HS-5 (cell line): ENCODE data around the gene LTB.
"Not testable (repeated sequence)": the region's sequence is repeated elsewhere in the genome, so short reads cannot be mapped to it uniquely, and the experiment has no call there.

Experiments
- DNase-seq: peaks from one replicate; pipeline ENCODE4 v3.0.0-alpha.2; 2012; ENCODE audit warnings: low read depth

Gene LTB

DNA sequence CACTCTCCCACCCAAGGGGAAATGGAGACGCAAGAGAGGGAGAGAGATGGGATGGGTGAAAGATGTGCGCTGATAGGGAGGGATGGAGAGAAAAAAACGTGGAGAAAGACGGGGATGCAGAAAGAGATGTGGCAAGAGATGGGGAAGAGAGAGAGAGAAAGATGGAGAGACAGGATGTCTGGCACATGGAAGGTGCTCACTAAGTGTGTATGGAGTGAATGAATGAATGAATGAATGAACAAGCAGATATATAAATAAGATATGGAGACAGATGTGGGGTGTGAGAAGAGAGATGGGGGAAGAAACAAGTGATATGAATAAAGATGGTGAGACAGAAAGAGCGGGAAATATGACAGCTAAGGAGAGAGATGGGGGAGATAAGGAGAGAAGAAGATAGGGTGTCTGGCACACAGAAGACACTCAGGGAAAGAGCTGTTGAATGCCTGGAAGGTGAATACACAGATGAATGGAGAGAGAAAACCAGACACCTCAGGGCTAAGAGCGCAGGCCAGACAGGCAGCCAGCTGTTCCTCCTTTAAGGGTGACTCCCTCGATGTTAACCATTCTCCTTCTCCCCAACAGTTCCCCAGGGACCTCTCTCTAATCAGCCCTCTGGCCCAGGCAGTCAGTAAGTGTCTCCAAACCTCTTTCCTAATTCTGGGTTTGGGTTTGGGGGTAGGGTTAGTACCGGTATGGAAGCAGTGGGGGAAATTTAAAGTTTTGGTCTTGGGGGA is 6.1 kb downstream of the LTB start:
- DNase-seq, result no peak

DNA sequence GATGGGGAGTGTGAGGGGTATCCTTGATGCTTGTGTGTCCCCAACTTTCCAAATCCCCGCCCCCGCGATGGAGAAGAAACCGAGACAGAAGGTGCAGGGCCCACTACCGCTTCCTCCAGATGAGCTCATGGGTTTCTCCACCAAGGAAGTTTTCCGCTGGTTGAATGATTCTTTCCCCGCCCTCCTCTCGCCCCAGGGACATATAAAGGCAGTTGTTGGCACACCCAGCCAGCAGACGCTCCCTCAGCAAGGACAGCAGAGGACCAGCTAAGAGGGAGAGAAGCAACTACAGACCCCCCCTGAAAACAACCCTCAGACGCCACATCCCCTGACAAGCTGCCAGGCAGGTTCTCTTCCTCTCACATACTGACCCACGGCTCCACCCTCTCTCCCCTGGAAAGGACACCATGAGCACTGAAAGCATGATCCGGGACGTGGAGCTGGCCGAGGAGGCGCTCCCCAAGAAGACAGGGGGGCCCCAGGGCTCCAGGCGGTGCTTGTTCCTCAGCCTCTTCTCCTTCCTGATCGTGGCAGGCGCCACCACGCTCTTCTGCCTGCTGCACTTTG is 6.8 kb downstream of the LTB start, which contains the start of gene TNF:
Gene TNF (plus strand): TSS at position 231 of the 567 bp plus-strand sequence. CDS start 177 bp downstream, at position 408.
- no peak for DNase-seq

DNA sequence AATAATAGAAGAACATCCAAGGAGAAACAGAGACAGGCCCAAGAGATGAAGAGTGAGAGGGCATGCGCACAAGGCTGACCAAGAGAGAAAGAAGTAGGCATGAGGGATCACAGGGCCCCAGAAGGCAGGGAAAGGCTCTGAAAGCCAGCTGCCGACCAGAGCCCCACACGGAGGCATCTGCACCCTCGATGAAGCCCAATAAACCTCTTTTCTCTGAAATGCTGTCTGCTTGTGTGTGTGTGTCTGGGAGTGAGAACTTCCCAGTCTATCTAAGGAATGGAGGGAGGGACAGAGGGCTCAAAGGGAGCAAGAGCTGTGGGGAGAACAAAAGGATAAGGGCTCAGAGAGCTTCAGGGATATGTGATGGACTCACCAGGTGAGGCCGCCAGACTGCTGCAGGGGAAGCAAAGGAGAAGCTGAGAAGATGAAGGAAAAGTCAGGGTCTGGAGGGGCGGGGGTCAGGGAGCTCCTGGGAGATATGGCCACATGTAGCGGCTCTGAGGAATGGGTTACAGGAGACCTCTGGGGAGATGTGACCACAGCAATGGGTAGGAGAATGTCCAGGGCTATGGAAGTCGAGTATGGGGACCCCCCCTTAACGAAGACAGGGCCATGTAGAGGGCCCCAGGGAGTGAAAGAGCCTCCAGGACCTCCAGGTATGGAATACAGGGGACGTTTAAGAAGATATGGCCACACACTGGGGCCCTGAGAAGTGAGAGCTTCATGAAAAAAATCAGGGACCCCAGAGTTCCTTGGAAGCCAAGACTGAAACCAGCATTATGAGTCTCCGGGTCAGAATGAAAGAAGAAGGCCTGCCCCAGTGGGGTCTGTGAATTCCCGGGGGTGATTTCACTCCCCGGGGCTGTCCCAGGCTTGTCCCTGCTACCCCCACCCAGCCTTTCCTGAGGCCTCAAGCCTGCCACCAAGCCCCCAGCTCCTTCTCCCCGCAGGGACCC is 7.8 kb downstream of the LTB start:
- no peak for DNase-seq

GRCh38 chr6:31573239-31574105 is 8.8 kb downstream of the LTB start:
- DNase-seq, result no peak

DNA sequence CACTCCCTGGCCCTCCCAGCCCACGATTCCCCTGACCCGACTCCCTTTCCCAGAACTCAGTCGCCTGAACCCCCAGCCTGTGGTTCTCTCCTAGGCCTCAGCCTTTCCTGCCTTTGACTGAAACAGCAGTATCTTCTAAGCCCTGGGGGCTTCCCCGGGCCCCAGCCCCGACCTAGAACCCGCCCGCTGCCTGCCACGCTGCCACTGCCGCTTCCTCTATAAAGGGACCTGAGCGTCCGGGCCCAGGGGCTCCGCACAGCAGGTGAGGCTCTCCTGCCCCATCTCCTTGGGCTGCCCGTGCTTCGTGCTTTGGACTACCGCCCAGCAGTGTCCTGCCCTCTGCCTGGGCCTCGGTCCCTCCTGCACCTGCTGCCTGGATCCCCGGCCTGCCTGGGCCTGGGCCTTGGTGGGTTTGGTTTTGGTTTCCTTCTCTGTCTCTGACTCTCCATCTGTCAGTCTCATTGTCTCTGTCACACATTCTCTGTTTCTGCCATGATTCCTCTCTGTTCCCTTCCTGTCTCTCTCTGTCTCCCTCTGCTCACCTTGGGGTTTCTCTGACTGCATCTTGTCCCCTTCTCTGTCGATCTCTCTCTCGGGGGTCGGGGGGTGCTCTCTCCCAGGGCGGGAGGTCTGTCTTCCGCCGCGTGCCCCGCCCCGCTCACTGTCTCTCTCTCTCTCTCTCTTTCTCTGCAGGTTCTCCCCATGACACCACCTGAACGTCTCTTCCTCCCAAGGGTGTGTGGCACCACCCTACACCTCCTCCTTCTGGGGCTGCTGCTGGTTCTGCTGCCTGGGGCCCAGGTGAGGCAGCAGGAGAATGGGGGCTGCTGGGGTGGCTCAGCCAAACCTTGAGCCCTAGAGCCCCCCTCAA is 9.9 kb downstream of the LTB start, which contains the start of gene LTA:
Gene LTA (plus strand): TSS at position 249 of the 871 bp plus-strand sequence. CDS start 454 bp downstream, at position 703.
- no peak for DNase-seq

DNA sequence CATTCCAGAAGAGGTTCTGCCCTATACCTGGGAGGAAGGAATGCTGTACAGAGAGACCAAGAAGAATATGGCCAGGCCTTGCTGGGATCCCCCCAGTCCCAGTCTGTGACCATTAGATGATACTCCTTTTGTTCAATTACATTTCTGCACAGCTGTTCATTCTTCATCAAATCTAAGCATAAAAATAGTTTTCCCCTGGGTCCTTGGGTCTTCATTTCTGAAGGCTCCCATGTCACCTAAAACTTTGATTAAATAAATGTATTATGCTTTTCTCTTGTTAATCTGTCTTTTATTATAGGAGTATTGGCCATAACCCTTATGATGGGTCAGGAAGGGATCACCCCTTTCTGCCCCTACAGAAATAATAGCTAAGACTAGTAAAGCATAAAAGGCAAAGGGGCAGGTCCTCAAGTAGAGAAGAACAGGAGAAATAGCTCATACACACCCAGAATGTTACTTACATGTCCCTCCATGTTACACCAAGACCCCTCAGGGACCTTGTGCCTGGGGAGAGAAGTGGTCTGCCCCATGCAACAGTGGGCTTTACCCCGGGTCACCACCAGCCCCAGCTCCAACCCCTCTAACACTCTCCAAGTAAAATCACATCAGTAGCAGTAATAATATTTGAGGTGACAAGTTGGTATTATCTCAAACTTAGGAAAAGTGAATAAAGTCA is 12.2 kb downstream of the LTB start:
- DNase-seq, result no peak

- DNase-seq, result no peak
These were observed 13.7 kb downstream of the LTB start for GRCh38 chr6:31568537-31568961.

DNA sequence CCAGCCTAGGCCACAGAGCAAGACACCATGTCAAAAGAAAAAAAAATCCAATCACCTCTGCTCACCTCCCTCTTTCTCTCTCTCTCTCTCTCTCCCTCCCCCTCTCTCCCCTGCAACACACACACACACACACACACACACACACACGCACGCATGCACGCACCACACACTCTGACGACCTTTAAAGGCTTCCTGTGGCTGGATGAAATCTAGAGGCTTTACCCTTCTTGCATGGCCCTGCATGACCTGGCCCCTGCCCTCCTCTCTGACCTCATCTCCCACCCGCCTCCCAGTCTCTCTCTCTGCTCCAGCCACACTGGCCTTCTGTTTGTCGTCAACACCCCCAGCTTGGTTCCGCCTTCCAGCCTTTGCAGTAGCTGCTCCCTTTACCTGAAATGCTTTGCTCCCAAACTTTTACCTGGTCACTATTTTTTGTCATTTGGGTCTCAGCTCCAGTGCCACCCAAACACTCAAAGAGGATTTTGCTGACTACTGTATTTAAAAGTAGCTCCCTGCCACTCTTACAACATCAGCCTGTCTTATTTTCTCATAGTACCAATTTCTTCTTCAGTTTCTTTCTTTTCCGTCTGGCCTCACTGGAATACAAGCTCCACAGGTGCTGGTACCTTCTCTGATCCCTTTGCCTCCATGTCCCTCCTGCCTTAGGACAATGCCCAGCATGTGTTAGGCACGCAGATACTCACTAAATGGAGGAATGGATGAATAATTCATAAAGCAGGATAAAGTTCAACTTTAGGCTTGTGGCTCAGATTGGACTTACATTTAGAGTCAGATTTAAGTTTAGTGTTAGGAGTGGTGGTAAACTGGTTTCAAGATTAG is 14.5 kb downstream of the LTB start:
- no peak for DNase-seq

DNA sequence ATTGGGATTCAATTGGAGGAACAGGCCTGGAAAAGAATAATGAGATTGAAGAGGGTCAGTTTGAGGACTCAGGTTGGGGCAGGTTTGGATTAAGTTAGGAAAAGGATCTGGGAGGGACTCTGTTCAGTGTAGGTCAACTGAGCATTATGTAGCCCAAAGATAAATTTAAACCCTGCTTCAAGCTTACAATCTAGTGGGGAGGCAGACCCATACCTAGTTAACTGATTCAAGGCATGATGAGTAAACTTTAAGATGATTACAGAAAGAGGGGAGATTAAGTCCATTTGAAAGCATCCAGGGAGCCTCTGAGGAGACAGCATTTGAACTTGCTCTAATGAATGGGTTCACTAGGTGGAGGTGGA is 21.5 kb downstream of the LTB start:
- DNase-seq, result no peak

DNA sequence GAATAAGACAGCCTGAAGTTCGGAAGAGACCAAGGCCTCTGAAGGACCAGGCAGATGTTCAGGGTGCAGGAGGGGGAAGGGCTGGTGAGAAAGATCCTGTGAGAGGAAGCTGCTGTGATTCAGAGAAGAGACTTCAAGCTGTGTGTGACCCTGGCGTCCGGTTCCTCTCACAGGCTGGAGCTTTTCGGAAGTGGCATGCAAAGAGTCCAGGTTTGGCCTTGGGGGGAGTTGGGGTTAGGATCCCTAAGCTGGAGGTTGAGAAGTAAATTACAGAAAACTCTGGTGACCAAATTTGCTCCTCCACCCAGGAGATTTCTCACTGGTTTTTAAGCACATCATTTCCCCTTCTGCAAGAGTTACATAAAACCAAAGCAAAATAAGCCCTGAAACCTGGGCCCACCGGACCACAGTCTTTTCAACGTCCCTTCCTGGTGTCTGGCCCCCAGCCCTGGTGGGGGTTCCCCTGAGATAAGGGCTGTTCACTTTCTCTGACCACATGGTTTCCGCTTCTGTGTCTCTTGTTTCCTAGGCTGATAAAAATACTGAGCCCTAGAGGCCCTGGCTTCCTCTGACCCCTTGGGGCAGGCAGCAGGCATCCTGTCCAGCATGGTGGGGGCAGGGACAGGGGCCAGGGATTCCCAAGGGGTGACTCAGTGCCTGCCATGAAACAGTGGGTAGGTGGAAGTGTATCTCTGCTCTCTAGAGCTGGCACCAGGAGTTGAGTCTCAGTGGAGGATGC is 22.1 kb downstream of the LTB start:
- no peak for DNase-seq

DNA sequence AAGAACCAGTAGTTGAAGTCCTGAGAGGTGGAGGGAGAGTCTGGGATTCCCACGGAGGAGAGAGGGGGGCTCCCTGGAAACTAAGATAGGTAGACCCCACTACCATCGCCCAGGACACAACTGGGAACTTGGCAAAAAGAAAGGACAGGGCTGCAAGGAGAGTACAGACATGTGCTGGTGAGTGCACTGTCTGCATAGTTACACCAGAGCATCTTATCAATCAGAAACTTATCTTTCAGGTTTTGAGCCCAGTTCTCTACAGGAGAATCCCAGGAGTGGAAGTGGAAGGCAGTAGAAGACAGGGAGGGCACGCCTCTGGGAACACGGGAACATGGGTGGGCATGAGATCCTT is 22.6 kb downstream of the LTB start:
- DNase-seq, result no peak

GRCh38 chr6:31558631-31559500 is 23.4 kb downstream of the LTB start:
- no peak for DNase-seq

- no peak for DNase-seq
These were observed 24.0 kb downstream of the LTB start for GRCh38 chr6:31558318-31558625.

- DNase-seq, result no peak
These were observed 24.5 kb downstream of the LTB start for GRCh38 chr6:31557443-31558317.

DNA sequence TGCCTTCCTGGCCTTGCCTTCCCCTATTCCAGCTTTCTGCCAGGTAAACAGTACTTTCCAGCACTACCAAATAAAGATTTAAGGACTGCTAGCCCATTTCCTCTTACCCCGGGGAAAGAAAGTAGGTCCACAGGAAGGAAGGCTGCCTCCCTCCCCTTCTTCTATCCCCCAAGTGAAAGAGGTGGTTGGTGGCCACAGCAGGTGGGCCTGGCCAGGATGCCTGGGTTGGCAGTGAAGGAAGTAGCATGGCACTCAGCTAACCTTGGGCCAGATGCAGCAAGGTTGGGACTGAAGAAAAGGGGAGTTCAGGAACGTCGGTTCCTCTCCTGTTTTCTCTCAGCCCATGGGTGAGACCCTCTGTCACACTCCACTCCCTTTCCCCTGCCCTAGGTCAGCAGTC is 25.9 kb downstream of the LTB start:
- no peak for DNase-seq

GRCh38 chr6:31551371-31551770 is 30.9 kb downstream of the LTB start:
- DNase-seq, result not testable (repeated sequence)

DNA sequence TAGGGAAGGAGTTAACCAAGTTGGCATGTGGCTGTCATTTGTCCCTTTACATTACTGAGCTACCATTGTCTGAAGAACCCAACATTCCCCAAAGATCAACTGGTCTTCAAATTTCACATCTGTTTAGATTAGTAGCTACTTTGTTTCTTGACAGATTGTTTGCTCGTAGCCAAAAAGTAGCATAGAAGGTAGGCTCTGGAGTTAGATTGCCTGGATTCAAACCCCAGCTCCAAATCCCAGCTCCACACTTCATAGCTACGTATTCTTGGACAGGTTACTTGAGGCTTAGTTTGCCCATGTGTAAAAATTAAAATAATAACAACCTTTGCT is 33.7 kb downstream of the LTB start:
- no peak for DNase-seq
